Colonic mucosa (tissue), 4 donors: ENCODE data around the gene XCL2. TPM values are rescaled to one million over a fixed set of nuclear protein-coding genes. Genes with fewer than 3 reads are reported as not detected.
"Not testable (repeated sequence)": the region's sequence is repeated elsewhere in the genome, so short reads cannot be mapped to it uniquely, and the experiment has no call there.

Source experiments
- DNase-seq: peaks from one replicate; pipeline ENCODE4 v3.0.0-alpha.2; 2020
- H3K27ac ChIP-seq: fragments of 200-600 bp; one replicate; pipeline ENCODE4 v1.8.0; 2021
- H3K27me3 ChIP-seq: fragments of 200-600 bp; one replicate; pipeline ENCODE4 v1.8.0; 2021
- H3K36me3 ChIP-seq: fragments of 200-600 bp; one replicate; pipeline ENCODE4 v1.8.0; 2021
- H3K4me1 ChIP-seq: fragments of 200-600 bp; one replicate; pipeline ENCODE4 v1.8.0; 2021; ENCODE audit warnings: mild to moderate bottlenecking
- H3K4me3 ChIP-seq: fragments of 200-600 bp; one replicate; pipeline ENCODE4 v1.8.0; 2021
- H3K9ac ChIP-seq, 2 donors: one replicate each; pipeline ENCODE4 v1.7.0; 2013; ENCODE audit warnings: control low read depth in 2 of 2, low read depth in 2 of 2, low read length in 2 of 2
- H3K9me3 ChIP-seq: fragments of 200-600 bp; one replicate; pipeline ENCODE4 v1.8.0; 2021
- CTCF ChIP-seq: fragments of 200-600 bp; IDR thresholded peaks from one replicate; pipeline ENCODE4 v1.8.0; 2022; ENCODE audit warnings: antibody characterized with exemption, mild to moderate bottlenecking
- intact Hi-C: fragments of 100-400 bp; cut with DNase I; formaldehyde crosslinking; loops from one replicate; pipeline ENCODE4 v1.14.1; 2022
- total RNA-seq, 2 donors: library from RNA; stranded (reverse); fragmentation: NEBNext Ultra II Directional in 1 of 2; extraction: Animal tissue kit (Norgen Biotek cat#: 25700) in 1 of 2; gene quantifications; one replicate each; pipeline ENCODE4 v1.2.1, GENCODE V29; 2021
- donor health status: healthy.
- donor health status: DM: no; HTN: no; CAD: no.
- donor health status: DM: no; HTN: no; CAD: no.

XCL2 gene
- total RNA-seq, 2 donors from 2014 or later = not detected

- DNase-seq = peak; percentile 41
- TF ChIP-seq CTCF = peak; percentile 32
- not testable (repeated sequence) for H3K27me3 ChIP-seq
Observed at GRCh38 chr1:168545678-168546552, 2.1 kb upstream of the XCL2 start.

DNA sequence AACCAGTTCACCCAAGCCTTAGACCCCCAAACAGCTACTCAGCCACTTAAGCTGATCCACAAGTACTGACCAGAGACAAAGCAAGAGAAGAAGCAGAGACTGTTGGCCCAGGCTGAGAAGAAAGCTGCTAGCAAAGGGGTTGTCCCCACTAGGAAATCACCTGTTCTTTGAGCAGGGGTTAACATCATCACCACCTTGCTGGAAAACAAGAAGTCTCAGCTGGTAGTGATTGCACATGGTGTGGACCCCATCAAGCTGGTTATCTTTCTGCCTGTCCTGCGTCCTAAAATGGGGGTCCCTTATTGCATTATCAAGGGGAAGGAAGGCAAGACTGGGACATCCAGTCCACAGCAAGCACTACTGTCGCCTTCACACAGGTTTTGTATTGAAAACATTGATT is 819 bp downstream of the XCL2 start:
- H3K36me3 ChIP-seq, H3K27me3 ChIP-seq, H3K27ac ChIP-seq, intact Hi-C loops, H3K4me1 ChIP-seq, DNase-seq, H3K4me3 ChIP-seq, H3K9ac ChIP-seq, H3K9me3 ChIP-seq: not testable (repeated sequence)

More at GRCh38 chr1:168545678-168546552, 2.1 kb upstream of the XCL2 start:
- H3K36me3 ChIP-seq, H3K27ac ChIP-seq, H3K9ac ChIP-seq, H3K4me1 ChIP-seq, intact Hi-C loops, H3K4me3 ChIP-seq, H3K9me3 ChIP-seq: not testable (repeated sequence)

DNA sequence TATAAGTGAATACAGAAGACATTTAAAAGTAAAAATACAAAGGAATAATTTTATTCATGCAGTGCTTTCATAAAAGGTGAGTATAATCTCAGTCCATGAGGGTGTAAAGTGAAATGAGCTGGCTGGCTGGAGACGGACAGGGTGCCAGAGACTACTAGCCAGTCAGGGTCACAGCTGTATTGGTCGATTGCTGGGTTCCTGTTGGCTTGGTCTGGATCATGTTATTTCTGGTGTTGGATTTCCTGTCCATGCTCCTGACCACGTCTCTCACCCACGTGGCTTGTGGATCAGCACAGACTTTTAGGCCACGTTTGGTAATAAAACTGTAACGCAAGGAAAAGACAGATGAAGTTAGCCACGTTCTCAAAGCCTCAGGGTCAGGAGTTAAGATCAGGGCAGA is 3.0 kb downstream of the XCL2 start:
- H3K4me3 ChIP-seq, H3K27ac ChIP-seq, intact Hi-C loops, H3K9ac ChIP-seq, H3K9me3 ChIP-seq, H3K27me3 ChIP-seq, H3K4me1 ChIP-seq, DNase-seq, H3K36me3 ChIP-seq: not testable (repeated sequence)

DNA sequence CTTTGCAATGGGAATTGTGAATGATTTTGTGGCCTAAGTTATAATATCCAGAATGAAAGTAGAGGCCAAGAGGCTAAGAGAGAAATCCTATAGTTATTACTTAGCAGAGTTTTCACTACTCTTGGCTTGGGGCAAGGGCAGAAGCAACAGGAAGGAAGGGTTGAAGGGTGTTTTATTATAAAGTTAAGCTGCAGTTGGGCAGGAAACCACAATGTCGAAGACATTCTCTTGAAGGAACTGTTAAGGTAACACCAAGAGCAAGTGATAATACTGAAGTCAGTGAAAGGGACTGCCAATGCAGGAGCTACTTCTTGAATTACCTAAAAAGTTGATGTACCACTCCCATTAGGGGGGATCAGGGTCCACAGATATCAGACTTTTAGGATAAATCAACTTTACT is 8.3 kb downstream of the XCL2 start:
- DNase-seq = no peak
- Histone ChIP-seq H3K4me3 (no peak overlapping the region), H3K9me3 (no peaks in the 10 kb centered on the region), H3K27me3 (no peaks in the 10 kb centered on the region), H3K4me1 (no peaks in the 10 kb centered on the region), H3K36me3 (no peaks in the 10 kb centered on the region), H3K27ac (no peak overlapping the region), H3K9ac (no peak overlapping the region)
- intact Hi-C loops = no loop called here
- no peak for TF ChIP-seq CTCF

GRCh38 chr1:168531615-168532345 is 12.0 kb downstream of the XCL2 start:
- Histone ChIP-seq H3K4me3 (no peak overlapping the region), H3K9me3 (no peaks in the 10 kb centered on the region), H3K9ac (no peak overlapping the region), H3K4me1 (no peaks in the 10 kb centered on the region), H3K27me3 (no peaks in the 10 kb centered on the region), H3K36me3 (no peaks in the 10 kb centered on the region), H3K27ac (no peak overlapping the region)
- intact Hi-C loops = no loop called here
- no peak for DNase-seq
- no peak for TF ChIP-seq CTCF

GRCh38 chr1:168529518-168529917 is 14.3 kb downstream of the XCL2 start:
- no peak overlapping the region for H3K9ac ChIP-seq
- no peak overlapping the region for H3K27ac ChIP-seq
- H3K9me3 ChIP-seq = no peaks in the 10 kb centered on the region
- intact Hi-C loops = no loop called here
- TF ChIP-seq CTCF = no peak
- no peaks in the 10 kb centered on the region for H3K27me3 ChIP-seq
- no peaks in the 10 kb centered on the region for H3K4me1 ChIP-seq
- no peak overlapping the region for H3K4me3 ChIP-seq
- no peak for DNase-seq
- no peaks in the 10 kb centered on the region for H3K36me3 ChIP-seq
